Loucy (cell line): ENCODE measurements around the gene SND1.

Source experiments
- H2AFZ ChIP-seq: fragments of 200-600 bp; sonication (generic); 2 replicates; pipeline ENCODE4 v1.6.0; 2016; ENCODE audit warnings: antibody characterized with exemption, mild to moderate bottlenecking, low read length, moderate library complexity
- H3F3A ChIP-seq: fragments of 200-600 bp; 2 replicates; pipeline ENCODE4 v1.6.0; 2016; ENCODE audit warnings: antibody characterized with exemption, low read depth, mild to moderate bottlenecking
- H3K27me3 ChIP-seq: fragments of 200-600 bp; sonication (generic); 2 replicates; pipeline ENCODE4 v1.6.1; 2014; ENCODE audit warnings: low read length, mild to moderate bottlenecking; ENCODE audit not compliant: insufficient read depth, poor library complexity, severe bottlenecking
- H3K36me3 ChIP-seq: fragments of 200-600 bp; sonication (generic); 2 replicates; pipeline ENCODE4 v1.6.1; 2016; ENCODE audit warnings: low read length; ENCODE audit not compliant: insufficient read depth
- H3K4me1 ChIP-seq: fragments of 200-600 bp; sonication (generic); 2 replicates; pipeline ENCODE4 v1.5.1; 2014; ENCODE audit warnings: low read length, mild to moderate bottlenecking; ENCODE audit not compliant: insufficient read depth, poor library complexity, severe bottlenecking
- H3K4me2 ChIP-seq: fragments of 200-600 bp; sonication (generic); 2 replicates; pipeline ENCODE4 v1.6.0; 2014; ENCODE audit warnings: antibody characterized with exemption, low read length, low read depth, mild to moderate bottlenecking; ENCODE audit not compliant: poor library complexity, severe bottlenecking
- H3K4me3 ChIP-seq: fragments of 200-600 bp; sonication (generic); 2 replicates; pipeline ENCODE4 v1.5.1; 2014; ENCODE audit warnings: low read length, mild to moderate bottlenecking, mixed read lengths; ENCODE audit not compliant: poor library complexity, severe bottlenecking
- H3K79me2 ChIP-seq: fragments of 200-600 bp; sonication (generic); 2 replicates; pipeline ENCODE4 v1.6.1; 2014; ENCODE audit warnings: low read length; ENCODE audit not compliant: insufficient read depth
- H3K9ac ChIP-seq: fragments of 200-600 bp; sonication (generic); 2 replicates; pipeline ENCODE4 v1.6.0; 2014; ENCODE audit warnings: mild to moderate bottlenecking, low read depth, low read length, moderate library complexity; ENCODE audit not compliant: poor library complexity, severe bottlenecking
- H3K9me2 ChIP-seq: fragments of 200-600 bp; sonication (generic); replicated peaks from 2 replicates; pipeline ENCODE4 v1.6.1; 2016; ENCODE audit warnings: low read depth, low read length, mixed read lengths
- H3K9me3 ChIP-seq: fragments of 200-600 bp; sonication (generic); 2 replicates; pipeline ENCODE4 v1.6.1; 2014; ENCODE audit warnings: mild to moderate bottlenecking, antibody characterized with exemption, low read length, low read depth; ENCODE audit not compliant: insufficient read depth
- H4K20me1 ChIP-seq: fragments of 200-600 bp; sonication (generic); 2 replicates; pipeline ENCODE4 v1.6.0; 2014; ENCODE audit warnings: antibody characterized with exemption, low read length, mild to moderate bottlenecking; ENCODE audit not compliant: insufficient read depth, poor library complexity, severe bottlenecking
- CTCF ChIP-seq: fragments of 200-600 bp; sonication (generic); conservative IDR thresholded peaks from 2 replicates; pipeline ENCODE4 v1.5.1; 2014; ENCODE audit warnings: mild to moderate bottlenecking, antibody characterized with exemption, low read length
- EZH2phosphoT487 ChIP-seq: fragments of 200-600 bp; IDR thresholded peaks from 2 replicates; pipeline ENCODE4 v1.6.1; 2018; ENCODE audit warnings: antibody characterized with exemption, mild to moderate bottlenecking, moderate library complexity, borderline replicate concordance

The SND1 gene

GRCh38 chr7:128084896-128085608, 433.1 kb downstream of the SND1 start:
- Histone ChIP-seq H3F3A (no peaks in the 10 kb centered on the region), H2AFZ (no peak overlapping the region), H3K4me2 (no peak overlapping the region), H3K9ac (no peak overlapping the region), H3K36me3 (peaks cover 82% of the 10 kb centered on the region; the same call in 1 of the 2 replicates), H3K4me1 (no peaks in the 10 kb centered on the region), H4K20me1 (no peaks in the 10 kb centered on the region), H3K27me3 (no peaks in the 10 kb centered on the region), H3K9me3 (no peaks in the 10 kb centered on the region), H3K79me2 (no peaks in the 10 kb centered on the region), H3K9me2 (no peaks in the 10 kb centered on the region), H3K4me3 (no peak overlapping the region)
- TF ChIP-seq EZH2phosphoT487: no peak
- TF ChIP-seq CTCF: no peak

GRCh38 chr7:128090492-128090891, 438.5 kb downstream of the SND1 start:
- no peaks in the 10 kb centered on the region for H3K9me2 ChIP-seq
- H3K4me2 ChIP-seq: no peak overlapping the region
- TF ChIP-seq EZH2phosphoT487: no peak
- no peak for TF ChIP-seq CTCF
- peaks cover 69% of the 10 kb centered on the region; the same call in 1 of the 2 replicates for H3K36me3 ChIP-seq
- no peaks in the 10 kb centered on the region for H3K9me3 ChIP-seq
- no peaks in the 10 kb centered on the region for H3F3A ChIP-seq
- H3K27me3 ChIP-seq: no peaks in the 10 kb centered on the region
- H3K79me2 ChIP-seq: no peaks in the 10 kb centered on the region
- no peaks in the 10 kb centered on the region for H4K20me1 ChIP-seq
- H3K4me3 ChIP-seq: no peak overlapping the region
- H3K4me1 ChIP-seq: no peaks in the 10 kb centered on the region
- no peak overlapping the region for H3K9ac ChIP-seq
- H2AFZ ChIP-seq: no peak overlapping the region

- Histone ChIP-seq H3K4me3 (no peak overlapping the region), H3K9me3 (no peaks in the 10 kb centered on the region), H3K79me2 (no peaks in the 10 kb centered on the region), H3K36me3 (peaks cover 65% of the 10 kb centered on the region; the same call in 1 of the 2 replicates), H3K4me1 (no peaks in the 10 kb centered on the region), H3F3A (no peaks in the 10 kb centered on the region), H3K4me2 (no peak overlapping the region), H3K9me2 (no peaks in the 10 kb centered on the region), H3K9ac (no peak overlapping the region), H3K27me3 (no peaks in the 10 kb centered on the region), H2AFZ (no peak overlapping the region), H4K20me1 (no peaks in the 10 kb centered on the region)
- TF ChIP-seq CTCF: no peak
- no peak for TF ChIP-seq EZH2phosphoT487
Observed at GRCh38 chr7:128091106-128091505, 439.1 kb downstream of the SND1 start.
